GM12878 (cell line): ENCODE results near the gene CATSPERD. TPM values are rescaled to one million over a fixed set of nuclear protein-coding genes. Genes with fewer than 3 reads are reported as not detected.

Source experiments
- ATF7 ChIP-seq: fragments of 450-650 bp; IDR thresholded peaks from 2 replicates; pipeline ENCODE4 v1.6.1; 2016; ENCODE audit warnings: low read depth, mild to moderate bottlenecking
- BHLHE40 ChIP-seq, 2 experiments: fragments of 450-650 bp in 1 of 2; IDR thresholded peaks; 2 replicates each; pipeline ENCODE4 v1.6.1; 2011 to 2017; ENCODE audit warnings: low read depth in 2 of 2, borderline replicate concordance in 1 of 2, improper control_type of control experiment in 1 of 2, low read length in 1 of 2, mild to moderate bottlenecking in 1 of 2
- E2F8 ChIP-seq: fragments of 450-650 bp; IDR thresholded peaks from 2 replicates; pipeline ENCODE4 v1.6.1; 2018; ENCODE audit warnings: mild to moderate bottlenecking, low read depth, moderate library complexity; ENCODE audit not compliant: partially characterized antibody
- FOXK2 ChIP-seq: fragments of 450-650 bp; IDR thresholded peaks from 2 replicates; pipeline ENCODE4 v1.6.1; 2017; ENCODE audit warnings: mild to moderate bottlenecking, moderate library complexity
- GATAD2B ChIP-seq: fragments of 450-650 bp; conservative IDR thresholded peaks from 2 replicates; pipeline ENCODE4 v1.6.1; 2017; ENCODE audit warnings: low read depth, mild to moderate bottlenecking, moderate library complexity
- MEF2B ChIP-seq: fragments of 450-650 bp; IDR thresholded peaks from 2 replicates; pipeline ENCODE4 v1.6.1; 2018; ENCODE audit warnings: mild to moderate bottlenecking, moderate library complexity; ENCODE audit not compliant: partially characterized antibody, poor library complexity, severe bottlenecking
- MTA2 ChIP-seq: fragments of 450-650 bp; IDR thresholded peaks from 2 replicates; pipeline ENCODE4 v1.6.1; 2016; ENCODE audit warnings: low read depth, mild to moderate bottlenecking, moderate library complexity
- NBN ChIP-seq: fragments of 450-650 bp; IDR thresholded peaks from 2 replicates; pipeline ENCODE4 v1.6.1; 2016
- NR2C1 ChIP-seq: fragments of 450-650 bp; IDR thresholded peaks from 2 replicates; pipeline ENCODE4 v1.6.1; 2017; ENCODE audit warnings: antibody characterized with exemption, mild to moderate bottlenecking, moderate library complexity
- PML ChIP-seq: IDR thresholded peaks from 2 replicates; pipeline ENCODE4 v1.6.1; 2012; ENCODE audit warnings: low read length, inconsistent platforms
- SMC3 ChIP-seq: IDR thresholded peaks from 2 replicates; pipeline ENCODE4 v1.6.1; 2011; ENCODE audit warnings: low read length, improper control_type of control experiment, borderline replicate concordance
- ZNF687 ChIP-seq: fragments of 450-650 bp; IDR thresholded peaks from 2 replicates; pipeline ENCODE4 v1.6.1; 2017; ENCODE audit warnings: mild to moderate bottlenecking, moderate library complexity
- polyA plus RNA-seq, 11 experiments: library from polyadenylated mRNA; depleted of rRNA in 4 of 11; unstranded in 6 of 11; stranded (reverse) in 5 of 11; fragments of >200 nt; fragmentation: Nextera tagmentation in 4 of 11; fragmentation: Illumina TruSeq in 1 of 11; extraction: Ambion mirVana in 4 of 11; extraction: Trizol in 1 of 11; gene quantifications; 1 replicate in 1 of 11; 2 replicates in 10 of 11; pipeline versions ENCODE4 v1.2.1 to v1.2.3, GENCODE V29; 2011 to 2016; ENCODE audit warnings: inconsistent platforms in 2 of 11, missing spikeins in 2 of 11, low read depth in 1 of 11
- total RNA-seq, 4 experiments: library from RNA; depleted of rRNA in 3 of 4; stranded (reverse); fragments of >200 nt in 3 of 4; fragmentation: Illumina TruSeq in 1 of 4; extraction: Trizol in 1 of 4; gene quantifications; 2 replicates each; pipeline versions ENCODE4 v1.2.1 to v1.2.3, GENCODE V29; 2013 to 2021

Gene CATSPERD
- total and polyA plus RNA-seq, 10 of the 15 experiments (the other 5 are each of a cell fraction or from before 2014, with no cell fraction given): 0.02 to 0.38 (median 0.11) TPM; not detected in 5

DNA sequence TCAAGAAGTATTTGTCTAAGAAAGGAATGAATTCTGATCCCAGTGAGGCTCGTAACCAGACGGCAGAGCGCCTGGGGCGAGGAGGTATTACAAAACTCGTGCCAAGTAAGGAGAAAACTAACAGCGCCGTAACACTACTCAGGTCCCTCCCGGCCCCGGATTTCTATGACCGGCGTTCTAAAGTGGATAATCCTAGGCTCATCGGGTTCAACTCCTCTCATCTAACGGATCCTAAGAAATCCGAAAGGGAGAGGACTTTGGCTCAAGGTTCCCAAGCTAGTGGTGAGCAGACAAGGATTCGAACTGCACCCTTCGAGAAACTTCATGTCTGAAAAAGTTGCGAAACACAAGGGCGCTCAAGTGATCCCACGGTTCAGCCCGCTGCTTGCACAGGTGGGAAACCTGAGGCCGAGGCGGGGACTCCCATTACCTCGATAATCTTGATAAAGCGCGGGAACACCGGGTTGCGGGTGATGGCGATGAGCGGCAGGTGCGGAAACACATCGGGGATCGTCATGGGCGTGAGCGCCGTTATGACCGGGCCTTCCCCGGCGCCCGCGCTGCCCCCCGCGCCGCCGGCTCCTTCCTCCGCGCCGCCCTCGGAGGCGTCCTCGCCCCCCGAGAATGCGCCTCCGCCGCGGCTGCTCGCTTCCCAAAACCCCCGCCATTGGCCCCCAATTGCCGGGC, 1.0 kb upstream of the CATSPERD start (continued):
- TF ChIP-seq E2F8 (no peak), BHLHE40 (IDR thresholded peaks at IDR 0.05; ENCODE audit: borderline replicate concordance in 1 of 2, low read depth in 2 of 2, low read length in 1 of 2) (no peak), NBN (no peak), MTA2 (no peak), NR2C1 (no peak), MEF2B (no peak), GATAD2B (0 out of 2 replicates have a peak, but pooled peaks have one; percentile 23), ZNF687 (no peak), SMC3 (no peak), PML (no peak), FOXK2 (no peak), ATF7 (no peak)
